Activated CD4-positive, alpha-beta T cell treated with anti-CD3 and anti-CD28 coated beads, Interleukin-2, amount 50 U/mL, for 16 hours (primary cell): Measurements from ENCODE around the gene SORD.

Source experiments
- DNase-seq: peaks from one replicate; pipeline ENCODE4 v3.0.0-alpha.2; 2020

The SORD gene

DNA sequence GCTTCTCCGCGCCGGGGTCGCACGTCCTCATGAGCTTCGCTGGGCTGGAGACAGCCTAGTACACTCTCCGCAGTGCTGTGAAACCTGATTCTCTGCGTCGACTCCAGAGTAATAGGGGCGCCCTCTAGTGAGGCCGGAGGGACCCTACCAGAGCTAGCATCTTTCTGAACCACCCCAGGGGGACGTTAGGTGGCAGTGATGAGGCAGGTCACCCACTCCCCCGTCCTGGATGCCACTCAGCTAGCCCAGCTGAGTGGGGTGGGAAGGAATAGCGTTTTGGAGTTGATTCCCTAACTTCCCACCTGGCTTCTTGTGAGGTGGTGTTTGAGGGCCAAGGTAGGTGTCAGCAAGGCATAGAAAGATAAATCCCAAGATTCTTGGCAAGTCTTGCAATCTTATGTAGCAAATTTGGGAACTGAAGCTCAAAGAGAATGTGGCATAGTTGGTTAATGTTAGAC is 95.2 kb downstream of the SORD start:
- peak; percentile 90 for DNase-seq

DNA sequence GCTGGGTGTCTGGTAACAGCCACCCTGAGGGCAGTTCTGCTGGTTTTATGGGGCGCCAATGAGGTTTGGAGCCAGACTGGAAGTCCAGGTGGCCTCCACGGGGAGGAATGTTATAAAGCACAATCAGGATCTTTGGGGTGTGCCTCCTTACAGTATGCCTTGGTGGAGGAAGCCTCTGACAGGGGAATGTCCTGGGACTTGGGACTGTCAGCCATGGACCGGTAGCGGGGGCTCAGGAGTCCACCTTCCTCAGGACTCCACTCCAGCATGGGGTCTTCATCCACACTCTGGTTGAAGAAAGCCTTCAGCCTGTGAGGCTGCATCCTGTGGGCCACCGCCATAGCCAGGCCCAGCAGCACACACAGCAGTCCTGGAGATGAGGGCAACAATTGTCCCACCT is 96.0 kb downstream of the SORD start:
- no peak for DNase-seq

DNA sequence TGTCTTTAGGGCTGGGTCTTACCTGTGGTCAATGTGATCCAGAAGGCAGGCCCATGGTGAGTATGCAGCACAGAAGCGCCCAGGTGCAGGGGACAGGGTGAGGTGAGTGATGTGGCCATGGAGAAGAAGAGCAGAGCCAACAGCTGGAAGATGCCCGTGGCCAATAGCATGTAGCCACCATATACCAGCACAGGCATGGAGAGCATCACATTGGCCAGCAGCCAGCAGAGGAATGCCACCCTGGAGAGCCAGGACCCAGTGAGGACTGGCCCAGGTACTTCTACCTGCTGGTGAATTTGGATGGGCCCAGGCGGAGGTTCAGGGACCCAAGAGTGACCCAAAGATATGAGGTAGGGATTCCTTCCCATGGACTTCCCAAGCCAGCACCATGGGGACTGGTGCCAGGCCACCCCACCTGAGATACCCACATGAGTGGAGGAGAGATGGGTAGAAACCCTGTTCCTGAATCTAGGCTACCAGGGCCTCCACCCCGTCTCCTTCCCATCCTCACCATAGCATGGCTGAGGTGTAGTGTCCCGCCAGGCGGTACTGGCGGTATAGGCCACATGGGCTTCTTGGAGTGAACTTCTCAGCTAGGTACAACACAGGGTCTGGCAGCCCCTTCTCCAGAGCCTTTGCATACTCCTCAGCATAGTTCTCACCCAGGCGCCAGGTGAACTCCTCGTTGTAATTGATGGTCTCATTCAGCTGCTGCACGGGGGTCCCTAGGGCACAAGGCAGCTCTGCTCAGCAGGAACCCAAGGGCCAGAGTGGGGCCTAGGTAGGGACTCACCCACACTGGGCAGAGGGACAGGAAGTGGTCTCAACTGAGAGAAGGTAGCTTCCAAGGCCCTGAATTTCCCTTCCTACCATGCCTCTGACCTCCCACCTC is 97.3 kb downstream of the SORD start:
- no peak for DNase-seq

DNA sequence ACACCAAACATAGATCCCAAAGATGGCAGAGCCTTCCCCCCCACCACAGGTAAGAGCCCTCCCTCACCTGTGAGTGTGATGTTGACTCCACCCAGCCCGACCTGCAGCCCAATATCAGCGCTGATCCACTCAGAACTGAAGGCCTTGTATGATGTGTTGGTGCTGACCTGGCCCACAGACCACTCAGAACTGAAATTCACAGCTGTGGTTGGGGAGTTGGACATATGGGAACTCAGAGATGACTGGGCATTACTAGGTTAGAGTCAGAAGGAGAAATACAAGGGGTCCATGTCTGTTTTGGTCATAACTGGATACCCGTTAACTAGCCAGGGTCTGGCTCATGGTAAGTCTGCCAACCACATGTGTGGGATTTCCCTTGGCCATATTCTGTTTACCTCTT is 98.0 kb downstream of the SORD start:
- DNase-seq: no peak

DNA sequence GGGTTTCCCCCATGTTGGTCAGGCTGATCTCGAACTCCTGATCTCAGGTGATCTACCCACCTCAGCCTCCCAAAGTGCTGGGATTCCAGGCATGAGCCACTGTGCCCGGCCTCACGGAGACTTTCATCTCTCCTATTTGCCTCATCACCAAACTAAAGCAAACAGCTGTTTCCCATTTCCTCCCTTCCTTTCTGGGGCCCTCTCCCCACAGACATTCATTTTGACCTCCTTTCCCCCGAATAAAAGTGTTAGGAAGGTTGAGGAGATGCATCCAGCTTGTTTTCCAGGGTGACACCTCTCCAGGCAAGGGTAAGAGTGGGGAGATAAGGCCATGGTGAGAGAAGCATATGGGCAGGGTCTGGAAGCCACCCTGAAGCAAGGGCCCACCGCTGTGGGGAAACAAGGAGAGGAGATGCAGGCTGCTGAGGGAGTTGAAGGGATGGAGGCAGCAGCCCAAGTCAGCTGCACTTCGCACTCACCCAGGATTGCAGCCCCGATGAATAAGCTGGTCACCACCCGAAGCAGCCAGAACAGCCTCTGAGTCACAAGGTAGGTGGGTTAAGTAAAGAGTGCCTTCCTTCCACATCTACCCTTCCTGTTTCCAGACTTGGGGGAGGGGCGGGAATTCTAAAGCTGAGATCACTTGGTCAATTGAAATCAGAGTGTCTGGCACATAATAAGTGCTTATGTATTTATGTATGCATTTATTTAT is 98.9 kb downstream of the SORD start:
- DNase-seq: no peak

DNA sequence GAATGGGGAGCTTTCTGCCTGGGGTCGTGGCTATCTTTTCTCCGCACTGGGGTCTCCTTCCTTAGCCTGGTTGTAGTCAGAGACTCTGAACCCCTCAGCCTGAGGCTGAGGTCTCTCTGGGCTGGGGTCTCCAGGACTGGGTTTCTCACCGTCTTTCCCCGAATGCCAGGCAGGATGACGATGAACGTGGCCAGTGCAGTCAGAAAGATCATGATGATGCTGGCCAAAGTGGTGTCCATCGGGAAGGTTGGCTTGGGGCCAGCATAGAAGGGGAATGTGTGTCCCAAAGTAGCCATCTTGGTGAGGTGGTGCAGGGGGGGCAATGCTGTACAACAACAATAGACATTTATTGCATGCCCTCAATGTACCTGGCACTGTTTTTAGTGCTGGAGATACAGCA is 99.7 kb downstream of the SORD start:
- DNase-seq: no peak

DNA sequence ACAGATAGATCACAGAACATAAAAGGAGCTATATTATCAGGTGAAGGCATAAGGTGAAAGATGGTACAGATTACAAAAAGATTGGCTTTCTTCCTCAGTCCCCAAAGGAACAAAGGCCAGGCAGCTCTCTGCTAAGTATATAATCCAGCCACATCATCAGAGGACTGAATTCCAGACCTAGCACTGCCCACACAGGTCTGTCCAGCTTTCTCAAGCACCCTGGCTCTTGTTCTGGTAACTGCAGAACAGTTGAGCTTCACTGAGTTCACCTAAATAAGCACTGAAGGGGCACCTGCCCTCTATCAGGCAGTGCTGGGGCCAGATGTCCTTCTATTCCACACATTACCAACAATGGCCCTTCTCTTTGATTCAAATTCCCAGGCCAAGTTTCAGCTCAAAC is 100.4 kb downstream of the SORD start:
- DNase-seq: no peak

DNA sequence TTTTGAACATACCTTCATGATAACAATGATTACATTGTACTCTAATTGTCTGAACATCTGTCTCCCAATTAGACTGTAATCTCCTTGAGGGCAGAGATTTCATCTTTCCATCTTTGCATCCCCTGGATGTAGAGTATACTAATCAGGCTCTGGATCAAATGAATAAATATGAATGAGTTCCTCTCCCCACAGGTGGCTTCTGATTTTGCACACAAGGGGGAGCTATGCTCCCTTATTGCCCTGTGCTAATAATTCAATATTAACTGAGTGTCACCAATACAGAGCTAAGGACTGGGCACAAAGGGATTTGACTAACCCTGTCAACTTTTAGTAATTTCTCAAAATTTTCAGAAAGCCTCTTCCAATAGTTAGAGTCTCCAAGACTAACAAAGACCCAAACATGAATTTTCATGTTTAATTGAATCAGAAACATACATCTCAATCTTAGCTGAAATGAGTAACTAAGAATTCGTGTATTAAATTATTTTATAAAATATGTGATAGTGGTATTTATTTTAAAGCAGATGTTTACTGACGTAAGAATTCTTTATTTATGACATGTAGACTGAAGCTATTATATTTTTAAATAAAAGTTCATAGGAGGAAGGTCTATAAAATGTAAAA is 103.7 kb downstream of the SORD start:
- DNase-seq: no peak
